Islet precursor cell (in vitro differentiated cells): ENCODE data around the gene IFITM10.

Experiments used
- DNase-seq: peaks from one replicate; pipeline ENCODE4 v3.0.0-alpha.2; 2018

IFITM10 gene

GRCh38 chr11:1750840-1751530 lies 590 bp upstream of the IFITM10 start:
- DNase-seq = no peak

- DNase-seq = no peak
These were observed 722 bp downstream of the IFITM10 start for GRCh38 chr11:1749395-1750351.

GRCh38 chr11:1748636-1749394 lies 1.6 kb downstream of the IFITM10 start:
- no peak for DNase-seq

GRCh38 chr11:1747753-1748635 lies 2.4 kb downstream of the IFITM10 start:
- peak; percentile 45 for DNase-seq

- peak; percentile 48 for DNase-seq
These were observed 3.2 kb downstream of the IFITM10 start for GRCh38 chr11:1746956-1747752.

GRCh38 chr11:1746511-1746931 lies 3.9 kb downstream of the IFITM10 start:
- DNase-seq = no peak

- DNase-seq = no peak
These were observed 4.6 kb downstream of the IFITM10 start for GRCh38 chr11:1745701-1746320.

- DNase-seq = no peak
These were observed 5.3 kb downstream of the IFITM10 start for GRCh38 chr11:1744891-1745700.

- DNase-seq = no peak
These were observed 6.1 kb downstream of the IFITM10 start for GRCh38 chr11:1744137-1744886.

- no peak for DNase-seq
These were observed 6.7 kb downstream of the IFITM10 start for GRCh38 chr11:1743585-1744136.

- DNase-seq = no peak
These were observed 7.4 kb downstream of the IFITM10 start for GRCh38 chr11:1742869-1743584.

- DNase-seq = no peak
These were observed 8.0 kb downstream of the IFITM10 start for GRCh38 chr11:1742371-1742770.

GRCh38 chr11:1741741-1742140 lies 8.7 kb downstream of the IFITM10 start:
- no peak for DNase-seq

- DNase-seq = no peak
These were observed 9.4 kb downstream of the IFITM10 start for GRCh38 chr11:1740786-1741530.

GRCh38 chr11:1739576-1739975 lies 10.8 kb downstream of the IFITM10 start:
- no peak for DNase-seq

GRCh38 chr11:1738380-1738779 lies 12.0 kb downstream of the IFITM10 start:
- no peak for DNase-seq

GRCh38 chr11:1737080-1737757 lies 13.2 kb downstream of the IFITM10 start:
- DNase-seq = no peak
